Tibial nerve (tissue), 4 donors: ENCODE measurements around the gene MAN2A2. TPM values are rescaled to one million over a fixed set of nuclear protein-coding genes. Genes with fewer than 3 reads are reported as not detected.
A peak's percentile ranks its signal among the peaks of the same experiment; 100 is the strongest.
"Not testable (repeated sequence)": the region's sequence is repeated elsewhere in the genome, so short reads cannot be mapped to it uniquely, and the experiment has no call there.

Source experiments
- DNase-seq, 2 donors: peaks; one replicate each; pipeline ENCODE4 v3.0.0-alpha.2; 2019; ENCODE audit warnings: low spot score in 2 of 2
- H3K27ac ChIP-seq, 4 donors: fragments of 200-600 bp; sonication (generic) in 3 of 4; one replicate each; pipeline ENCODE4 v1.5.1; 2017 to 2019; ENCODE audit warnings: mild to moderate bottlenecking in 1 of 4
- H3K27me3 ChIP-seq, 2 donors: fragments of 200-600 bp; sonication (generic) in 1 of 2; one replicate each; pipeline versions ENCODE4 v1.5.1 to v1.6.0; 2017 to 2019
- H3K36me3 ChIP-seq, 3 donors: fragments of 200-600 bp; sonication (generic); one replicate each; pipeline ENCODE4 v1.5.1; 2018 to 2019
- H3K4me1 ChIP-seq, 4 donors: fragments of 200-600 bp; sonication (generic) in 3 of 4; one replicate each; pipeline ENCODE4 v1.5.1; 2017 to 2019
- H3K4me3 ChIP-seq, 4 donors: fragments of 200-600 bp; sonication (generic) in 3 of 4; one replicate each; pipeline ENCODE4 v1.5.1; 2017 to 2019; ENCODE audit warnings: mild to moderate bottlenecking in 1 of 4, moderate library complexity in 1 of 4
- H3K9me3 ChIP-seq, 4 donors: fragments of 200-600 bp; sonication (generic) in 3 of 4; one replicate each; pipeline ENCODE4 v1.5.1; 2017 to 2019
- EP300 ChIP-seq, 2 donors: sonication (generic); formaldehyde crosslinking; IDR thresholded peaks; one replicate each; pipeline ENCODE4 v1.6.1; 2017; ENCODE audit warnings: antibody characterized with exemption in 2 of 2, mild to moderate bottlenecking in 1 of 2
- POLR2A ChIP-seq, 2 donors: fragments of 450-650 bp; IDR thresholded peaks; one replicate each; pipeline ENCODE4 v1.6.1; 2017; ENCODE audit warnings: antibody characterized with exemption in 2 of 2, mild to moderate bottlenecking in 2 of 2, moderate library complexity in 2 of 2
- WGBS, 2 donors: methylation state at CpG; one replicate each; pipeline ENCODE4 v1.1.5; 2018; 5-methylcytosine and 5-hydroxymethylcytosine counted together
- total RNA-seq, 4 donors: library from RNA; depleted of rRNA; stranded (reverse); fragments of >200 nt; gene quantifications; one replicate each; pipeline ENCODE4 v1.1.0, GENCODE V29; 2016
- TF ChIP-seq, protein P1 (sequence below), 5 experiments: fragments of 200-600 bp in 3 of 5; fragments of 450-650 bp in 2 of 5; sonication (generic) in 3 of 5; IDR thresholded peaks; one replicate each; pipeline ENCODE4 v1.5.1; 2016 to 2019; ENCODE audit warnings: antibody characterized with exemption in 5 of 5, mild to moderate bottlenecking in 3 of 5, moderate library complexity in 2 of 5

Gene MAN2A2
- total RNA-seq, 4 donors from 2014 or later = 83.5 to 178 (median 128) TPM

DNA sequence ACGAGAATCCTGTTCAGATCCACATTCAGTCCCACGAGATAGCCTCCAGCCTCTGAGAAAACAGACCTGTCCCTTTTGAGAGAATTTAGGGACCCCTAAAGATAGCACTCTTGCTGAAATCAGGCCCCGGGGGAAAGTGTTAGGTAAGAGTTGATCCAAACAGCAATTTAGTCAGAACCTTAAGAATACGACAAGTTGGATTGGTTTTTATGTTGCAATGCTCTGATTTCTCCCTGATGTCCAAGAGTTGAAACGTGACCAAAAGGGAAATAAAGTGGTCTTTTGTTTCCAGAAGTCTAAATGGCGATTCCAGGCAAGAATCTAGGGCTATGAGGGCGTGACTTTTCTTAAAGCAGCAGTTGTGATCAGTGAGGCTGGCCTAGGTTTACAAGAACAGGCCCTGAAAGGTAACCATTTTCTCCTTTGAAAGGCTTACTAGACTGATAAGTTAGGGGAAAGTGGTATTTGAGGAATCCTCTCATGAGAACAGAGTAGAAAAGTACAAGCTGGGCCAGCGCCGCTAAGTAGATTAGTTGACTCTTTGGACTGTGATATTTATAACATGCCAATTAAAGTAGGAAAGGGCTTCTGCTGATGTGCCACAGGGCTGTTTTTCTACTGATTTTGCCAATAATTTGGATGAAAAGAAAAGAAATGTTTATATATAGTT is 4.9 kb downstream of the MAN2A2 start:
- Histone ChIP-seq H3K9me3 (no peaks in the 10 kb centered on the region), H3K4me3 (no peak overlapping the region), H3K27ac (peak overlapping the region; percentile 54 to 96 (median 82)), H3K27me3 (no peaks in the 10 kb centered on the region), H3K4me1 (peaks cover 0 to 69% (median 49%) of the 10 kb centered on the region in 4 donors), H3K36me3 (peaks cover 7 to 71% (median 63%) of the 10 kb centered on the region in 3 donors)
- WGBS, 2 donors = 34 to 38% methylated on average over 9 of the region's 9 CpGs
- peak in 1 of 2 donors; percentile 81 for DNase-seq
- TF ChIP-seq, protein P1, sequence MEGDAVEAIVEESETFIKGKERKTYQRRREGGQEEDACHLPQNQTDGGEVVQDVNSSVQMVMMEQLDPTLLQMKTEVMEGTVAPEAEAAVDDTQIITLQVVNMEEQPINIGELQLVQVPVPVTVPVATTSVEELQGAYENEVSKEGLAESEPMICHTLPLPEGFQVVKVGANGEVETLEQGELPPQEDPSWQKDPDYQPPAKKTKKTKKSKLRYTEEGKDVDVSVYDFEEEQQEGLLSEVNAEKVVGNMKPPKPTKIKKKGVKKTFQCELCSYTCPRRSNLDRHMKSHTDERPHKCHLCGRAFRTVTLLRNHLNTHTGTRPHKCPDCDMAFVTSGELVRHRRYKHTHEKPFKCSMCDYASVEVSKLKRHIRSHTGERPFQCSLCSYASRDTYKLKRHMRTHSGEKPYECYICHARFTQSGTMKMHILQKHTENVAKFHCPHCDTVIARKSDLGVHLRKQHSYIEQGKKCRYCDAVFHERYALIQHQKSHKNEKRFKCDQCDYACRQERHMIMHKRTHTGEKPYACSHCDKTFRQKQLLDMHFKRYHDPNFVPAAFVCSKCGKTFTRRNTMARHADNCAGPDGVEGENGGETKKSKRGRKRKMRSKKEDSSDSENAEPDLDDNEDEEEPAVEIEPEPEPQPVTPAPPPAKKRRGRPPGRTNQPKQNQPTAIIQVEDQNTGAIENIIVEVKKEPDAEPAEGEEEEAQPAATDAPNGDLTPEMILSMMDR (IDR thresholded peaks at IDR 0.05) = peak in 1 of 5 experiments; percentile 9
- TF ChIP-seq POLR2A (IDR thresholded peaks at IDR 0.05) (no peak), EP300 (IDR thresholded peaks at IDR 0.05) (peak in 1 of 2 donors; percentile 69)

DNA sequence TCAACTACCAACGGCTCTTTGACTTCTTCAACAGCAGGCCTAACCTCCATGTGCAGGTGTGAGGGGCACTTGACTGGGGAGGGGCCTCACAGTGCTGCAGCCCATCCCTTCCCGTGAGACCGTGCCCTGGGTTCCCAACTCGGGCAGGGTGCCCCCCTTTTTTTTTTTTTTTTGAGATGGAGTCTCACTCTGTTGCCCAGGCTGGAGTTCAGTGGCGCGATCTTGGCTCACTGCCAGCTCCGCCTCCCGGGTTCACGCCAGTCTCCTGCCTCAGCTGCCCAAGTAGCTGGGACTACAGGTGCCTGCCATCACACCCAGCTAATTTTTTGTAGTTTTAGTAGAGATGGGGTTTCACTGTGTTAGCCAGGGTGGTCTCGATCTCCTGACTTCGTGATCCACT is 6.3 kb downstream of the MAN2A2 start:
- not testable (repeated sequence) for H3K4me3 ChIP-seq, DNase-seq, H3K27me3 ChIP-seq, H3K9me3 ChIP-seq
- peaks cover 0 to 58% (median 40%) of the 10 kb centered on the region in 4 donors for H3K4me1 ChIP-seq
- 63% methylated on average over 11 of the region's 11 CpGs for WGBS, 2 donors
- peaks cover 7 to 86% (median 68%) of the 10 kb centered on the region in 3 donors for H3K36me3 ChIP-seq
- H3K27ac ChIP-seq = peak overlapping the region; percentile 54 to 96 (median 76)

DNA sequence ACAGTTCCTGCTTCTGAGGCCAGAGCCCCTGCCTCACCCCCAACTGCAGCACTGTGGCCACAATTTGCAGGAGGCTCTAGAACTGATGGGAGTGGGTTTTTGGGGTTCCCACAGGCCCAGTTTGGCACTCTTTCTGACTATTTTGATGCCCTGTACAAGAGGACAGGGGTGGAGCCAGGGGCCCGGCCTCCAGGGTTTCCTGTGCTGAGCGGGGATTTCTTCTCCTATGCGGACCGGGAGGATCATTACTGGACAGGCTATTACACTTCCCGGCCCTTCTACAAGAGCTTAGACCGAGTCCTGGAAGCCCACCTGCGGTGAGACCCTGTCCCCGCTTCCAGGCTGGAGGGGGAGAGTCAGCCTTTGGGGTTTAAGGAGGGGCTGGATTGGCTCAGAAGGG is 6.9 kb downstream of the MAN2A2 start:
- Histone ChIP-seq H3K4me1 (peaks cover 0 to 53% (median 35%) of the 10 kb centered on the region in 4 donors), H3K4me3 (no peak overlapping the region), H3K36me3 (peaks cover 7 to 87% (median 66%) of the 10 kb centered on the region in 3 donors), H3K27me3 (no peaks in the 10 kb centered on the region), H3K27ac (peak overlapping the region in 3 of 4 donors; percentile 56 to 96 (median 94)), H3K9me3 (no peaks in the 10 kb centered on the region)
- 84 to 90% methylated on average over 8 of the region's 8 CpGs for WGBS, 2 donors
- DNase-seq = no peak
- TF ChIP-seq, protein P1 (IDR thresholded peaks at IDR 0.05) = no peak
- TF ChIP-seq POLR2A (IDR thresholded peaks at IDR 0.05) (no peak), EP300 (IDR thresholded peaks at IDR 0.05) (no peak)

DNA sequence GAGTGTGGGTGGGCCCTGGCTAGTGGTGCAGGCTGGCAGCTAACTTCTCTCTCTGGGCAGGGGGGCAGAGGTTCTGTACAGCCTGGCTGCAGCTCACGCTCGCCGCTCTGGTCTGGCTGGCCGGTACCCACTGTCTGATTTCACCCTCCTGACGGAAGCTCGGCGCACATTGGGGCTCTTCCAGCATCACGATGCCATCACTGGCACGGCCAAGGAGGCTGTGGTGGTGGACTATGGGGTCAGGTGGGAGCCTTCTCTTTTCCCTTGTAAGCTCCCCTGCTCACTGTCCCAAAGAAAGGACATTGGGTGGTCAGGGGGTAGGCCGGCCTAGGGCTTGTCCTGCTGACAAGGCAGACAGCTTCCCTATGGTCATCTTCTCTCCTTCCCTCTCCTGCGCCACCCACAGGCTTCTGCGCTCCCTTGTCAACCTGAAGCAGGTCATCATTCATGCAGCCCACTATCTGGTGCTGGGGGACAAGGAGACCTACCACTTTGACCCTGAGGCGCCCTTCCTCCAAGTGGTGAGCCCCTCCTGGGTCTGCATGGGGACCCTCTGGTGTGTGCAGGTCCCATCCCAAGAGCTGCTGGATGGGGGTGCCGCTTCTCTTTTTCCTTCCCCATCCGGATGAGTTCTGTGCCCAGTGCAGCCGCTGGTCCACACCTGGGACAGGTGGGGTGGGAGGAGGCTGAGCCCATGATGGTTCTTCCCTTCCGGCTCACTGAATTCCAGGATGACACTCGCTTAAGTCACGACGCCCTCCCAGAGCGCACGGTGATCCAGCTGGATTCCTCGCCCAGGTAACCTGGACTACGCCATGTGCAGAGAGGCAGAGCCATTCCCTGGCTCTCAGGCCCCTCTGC is 7.6 kb downstream of the MAN2A2 start:
- no peaks in the 10 kb centered on the region for H3K9me3 ChIP-seq
- peaks cover 9 to 87% (median 60%) of the 10 kb centered on the region in 3 donors for H3K36me3 ChIP-seq
- no peak overlapping the region for H3K4me3 ChIP-seq
- TF ChIP-seq POLR2A (IDR thresholded peaks at IDR 0.05) = no peak
- TF ChIP-seq, protein P1 (IDR thresholded peaks at IDR 0.05) = no peak
- no peak for TF ChIP-seq EP300 (IDR thresholded peaks at IDR 0.05)
- H3K4me1 ChIP-seq = peaks cover 0 to 51% (median 32%) of the 10 kb centered on the region in 4 donors
- DNase-seq = no peak
- no peaks in the 10 kb centered on the region for H3K27me3 ChIP-seq
- H3K27ac ChIP-seq = peak overlapping the region in 2 of 4 donors; percentile 94 to 96
- WGBS, 2 donors = 92 to 95% methylated on average over 21 to 24 of the region's 24 CpGs

DNA sequence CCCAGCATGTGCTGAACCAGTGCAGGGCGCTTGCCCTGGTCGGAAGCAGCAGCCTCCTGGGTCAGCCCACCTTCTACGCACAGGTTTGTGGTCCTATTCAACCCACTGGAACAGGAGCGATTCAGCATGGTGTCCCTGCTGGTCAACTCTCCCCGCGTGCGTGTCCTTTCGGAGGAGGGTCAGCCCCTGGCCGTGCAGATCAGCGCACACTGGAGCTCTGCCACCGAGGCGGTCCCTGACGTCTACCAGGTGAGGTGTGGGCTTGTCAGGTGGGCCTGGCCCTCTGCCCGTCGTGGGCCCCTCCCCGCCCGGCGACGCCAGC is 8.2 kb downstream of the MAN2A2 start:
- DNase-seq = no peak
- TF ChIP-seq POLR2A (IDR thresholded peaks at IDR 0.05) = no peak
- TF ChIP-seq, protein P1 (IDR thresholded peaks at IDR 0.05) = no peak
- no peak for TF ChIP-seq EP300 (IDR thresholded peaks at IDR 0.05)
- Histone ChIP-seq H3K27ac (no peak overlapping the region), H3K4me3 (no peak overlapping the region), H3K27me3 (no peaks in the 10 kb centered on the region), H3K9me3 (no peaks in the 10 kb centered on the region), H3K36me3 (peaks cover 9 to 87% (median 54%) of the 10 kb centered on the region in 3 donors), H3K4me1 (peaks cover 0 to 45% (median 31%) of the 10 kb centered on the region in 4 donors)
- WGBS, 2 donors = 90 to 93% methylated on average over 6 to 19 of the region's 19 CpGs
